GM18868 (cell line): Measurements from ENCODE around the gene CLIP4.

Source experiments
- ATAC-seq: cut with Tn5 transposase; IDR thresholded peaks from one replicate; pipeline ENCODE4 v1.9.1; 2021; ENCODE audit warnings: mild to moderate bottlenecking, moderate library complexity; ENCODE audit not compliant: unreplicated experiment

CLIP4 gene

DNA sequence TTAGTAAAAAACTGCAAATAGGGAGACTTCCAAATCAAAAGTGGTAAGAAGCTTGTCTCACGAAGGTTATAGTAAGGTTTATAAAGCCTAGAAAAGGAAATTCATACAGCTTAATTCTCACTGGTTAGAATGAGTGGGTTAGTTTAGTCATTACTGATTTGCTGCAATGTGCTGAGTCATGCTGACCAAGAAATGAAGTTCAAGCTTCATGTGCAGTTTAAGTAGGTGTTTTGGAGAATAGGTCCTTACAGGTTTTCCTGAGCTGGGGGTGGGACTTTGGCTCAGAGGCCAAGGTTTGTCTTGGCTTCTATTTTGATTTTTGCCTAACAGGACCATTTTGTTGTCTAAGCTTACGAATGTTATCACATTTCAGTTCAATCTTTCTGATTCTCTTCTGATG is 15.1 kb downstream of the CLIP4 start:
- peak; percentile 74 for ATAC-seq

DNA sequence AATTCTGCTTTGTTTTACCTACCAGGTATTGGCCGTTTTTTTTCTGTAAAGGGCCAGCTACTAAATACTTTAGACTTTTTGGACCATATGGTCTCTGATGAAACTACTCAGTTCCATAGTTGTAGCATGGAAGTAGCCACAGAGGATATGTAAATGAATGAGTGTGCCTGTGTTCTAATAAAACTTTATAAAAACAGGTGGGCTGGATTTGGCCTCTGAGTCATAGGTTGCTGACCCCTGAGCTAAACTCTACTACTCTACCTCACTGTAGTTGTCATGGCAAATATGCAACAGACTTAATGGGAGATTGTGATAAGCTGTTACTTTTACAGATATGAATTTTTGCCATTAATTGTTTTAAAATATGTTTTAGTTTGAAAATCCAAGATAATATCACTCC is 19.7 kb downstream of the CLIP4 start:
- ATAC-seq: no peak

DNA sequence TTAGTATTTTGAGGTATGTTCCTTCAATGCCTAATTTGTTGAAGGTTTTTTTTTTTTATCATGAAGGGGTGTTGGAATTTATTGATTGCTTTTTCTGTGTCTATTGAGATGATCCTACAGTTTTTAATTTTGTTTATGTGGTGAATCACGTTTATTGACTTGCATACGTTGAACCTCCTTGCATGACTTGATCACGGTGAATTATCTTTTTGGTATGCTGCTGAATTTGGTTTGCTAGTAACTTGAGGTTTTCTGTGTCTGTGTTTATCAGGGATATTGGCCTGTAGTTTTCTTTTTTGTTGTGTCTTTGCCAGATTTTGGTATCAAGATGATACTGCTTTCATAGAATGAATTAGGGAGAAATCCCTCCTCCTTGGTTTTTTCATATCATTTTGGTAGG is 23.9 kb downstream of the CLIP4 start:
- ATAC-seq: no peak

DNA sequence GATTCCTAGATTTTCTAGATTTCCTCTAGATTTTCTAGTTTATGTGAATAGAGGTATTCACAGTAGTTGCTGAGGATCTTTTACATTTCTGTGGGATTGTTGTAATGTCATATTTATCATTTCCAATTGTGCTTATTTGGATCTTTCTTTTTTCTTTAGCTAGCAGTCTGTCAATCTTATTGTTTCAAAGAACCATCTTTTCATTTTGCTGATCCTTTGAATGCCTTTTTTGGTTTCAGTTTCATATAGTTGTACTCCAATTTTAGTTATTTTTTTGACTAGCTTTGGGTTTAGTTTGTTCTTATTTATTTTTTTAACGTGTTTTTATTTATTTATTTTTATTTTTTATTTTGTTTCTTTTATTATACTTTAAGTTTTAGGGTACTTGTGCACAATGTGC is 24.5 kb downstream of the CLIP4 start:
- ATAC-seq: no peak

- no peak for ATAC-seq
These were observed 28.4 kb downstream of the CLIP4 start for GRCh38 chr2:29143657-29144056.

DNA sequence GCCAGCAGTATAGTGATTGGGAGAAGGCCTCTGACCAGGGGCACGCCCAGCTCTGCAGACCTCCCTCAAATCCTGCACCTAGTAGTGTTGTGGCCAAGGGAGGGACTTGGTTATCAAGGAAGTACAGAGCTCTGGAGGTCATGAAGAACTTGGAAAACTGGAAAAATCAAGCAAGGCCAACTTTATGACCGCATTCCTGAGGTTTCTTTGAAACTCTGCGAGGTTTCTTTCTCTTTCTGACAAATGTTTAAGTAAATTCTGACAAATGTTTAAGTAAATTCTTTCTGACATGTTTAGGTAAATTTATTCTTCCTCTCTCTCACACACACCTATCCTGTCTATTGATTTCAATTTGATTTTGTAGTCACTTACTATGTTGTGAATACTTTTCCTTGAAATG is 31.0 kb downstream of the CLIP4 start:
- ATAC-seq: no peak

- no peak for ATAC-seq
These were observed 32.7 kb downstream of the CLIP4 start for GRCh38 chr2:29147963-29148362.

GRCh38 chr2:29154610-29155009 is 39.4 kb downstream of the CLIP4 start:
- no peak for ATAC-seq

DNA sequence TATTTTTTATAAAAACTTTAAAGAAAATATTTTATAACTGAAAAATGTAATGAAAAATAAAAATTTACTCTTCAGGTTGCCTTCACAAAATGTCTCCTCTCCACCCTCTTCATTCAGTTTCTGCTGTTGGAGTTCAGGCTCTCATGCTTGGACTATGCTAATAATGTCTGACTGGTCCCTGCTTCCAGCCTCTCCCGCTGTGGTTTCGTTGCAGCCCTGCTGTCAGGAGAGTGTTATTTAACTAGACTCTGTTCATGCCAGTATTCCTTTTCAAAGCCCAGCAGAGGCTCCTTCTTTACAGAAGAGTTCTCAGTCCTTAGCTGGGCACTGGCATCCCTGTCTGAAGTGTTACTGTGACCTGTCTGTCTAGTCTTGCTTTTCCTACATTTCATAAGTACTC is 40.4 kb downstream of the CLIP4 start:
- ATAC-seq: no peak

DNA sequence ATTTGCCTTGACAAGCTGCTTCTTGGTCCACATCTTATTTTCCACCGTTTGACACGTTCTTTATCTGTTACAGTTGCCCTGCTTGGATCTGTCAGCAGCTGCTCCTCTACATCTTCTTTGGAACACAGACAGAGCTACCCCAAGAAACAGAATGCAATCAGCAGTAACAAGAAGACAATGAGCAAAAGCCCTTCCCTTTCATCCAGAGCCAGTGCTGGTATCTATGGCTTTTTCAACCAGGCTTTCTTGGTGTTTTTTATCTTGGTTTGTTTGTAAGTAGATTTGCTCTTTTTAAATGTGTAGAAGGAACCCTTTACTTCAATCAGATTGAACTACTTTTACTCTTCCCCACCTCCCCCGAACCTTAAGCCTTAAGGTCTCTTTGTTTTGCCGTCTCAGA is 41.9 kb downstream of the CLIP4 start:
- ATAC-seq: no peak

DNA sequence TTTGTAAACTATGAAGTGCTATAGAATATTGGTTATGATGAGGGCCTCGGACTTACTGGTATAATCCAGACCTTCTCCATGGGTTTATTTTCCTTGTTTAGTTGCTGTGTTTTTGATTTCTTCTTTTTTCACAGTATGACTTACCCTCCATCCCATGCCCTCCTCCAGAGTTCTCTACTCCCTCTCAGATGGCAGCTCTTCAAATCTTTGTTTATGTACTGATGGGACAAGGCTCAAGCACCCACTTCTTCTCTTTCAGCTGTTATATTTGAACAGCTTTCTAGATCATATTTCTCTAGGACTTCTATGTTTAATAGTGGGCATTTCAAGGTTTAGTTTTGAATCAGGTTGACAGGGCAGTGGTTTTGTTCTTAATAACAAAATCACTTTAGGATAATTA is 43.9 kb downstream of the CLIP4 start:
- ATAC-seq: no peak

DNA sequence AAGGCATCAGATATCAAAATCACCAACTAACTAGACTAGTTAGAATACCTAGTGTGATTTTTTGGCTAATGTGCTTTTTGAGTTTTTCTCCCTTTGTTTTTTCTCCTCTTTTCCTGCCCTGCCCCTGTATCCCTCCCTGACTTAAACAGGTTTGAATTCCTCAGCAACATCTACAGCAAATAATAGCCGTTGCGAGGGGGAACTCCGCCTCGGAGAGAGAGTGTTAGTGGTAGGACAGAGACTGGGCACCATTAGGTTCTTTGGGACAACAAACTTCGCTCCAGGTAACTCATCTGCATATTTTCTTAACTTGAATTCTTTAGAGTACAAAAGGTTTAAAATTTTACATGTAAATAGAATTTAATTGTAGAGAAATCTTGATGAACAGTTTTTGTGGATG is 45.0 kb downstream of the CLIP4 start:
- no peak for ATAC-seq

DNA sequence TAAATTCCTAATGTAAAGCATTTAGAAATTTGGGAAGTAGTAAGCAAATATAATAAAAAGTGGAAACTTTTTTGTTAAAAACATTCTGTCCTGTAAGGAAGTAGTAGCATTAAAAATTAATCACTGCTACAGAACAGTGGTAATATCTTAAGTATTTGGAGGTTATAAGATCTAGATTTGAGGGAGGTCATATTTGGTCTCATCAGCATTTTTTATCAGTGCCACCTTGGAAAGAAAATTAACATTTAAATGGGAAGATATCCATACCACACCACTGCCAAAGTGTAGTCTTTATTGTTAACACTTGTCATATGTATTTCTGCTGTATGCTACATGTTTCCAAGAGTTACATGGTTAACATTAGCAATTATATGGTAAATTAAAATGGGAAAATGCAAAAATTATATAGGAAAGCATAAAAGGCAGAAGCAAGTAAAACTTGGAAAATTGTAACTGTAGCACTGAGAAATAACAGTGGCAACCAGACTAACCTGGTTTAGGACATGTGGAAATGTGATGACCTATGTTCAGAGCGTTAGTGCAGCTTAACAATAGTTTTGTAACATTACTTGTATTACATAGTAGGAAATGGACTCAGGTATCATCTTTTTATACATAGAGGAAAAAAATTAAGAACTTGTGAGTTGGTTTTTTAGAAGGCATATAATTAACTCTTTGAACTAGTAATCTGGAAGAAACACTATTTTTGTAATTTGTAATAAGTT is 47.2 kb downstream of the CLIP4 start:
- no peak for ATAC-seq

- no peak for ATAC-seq
These were observed 49.1 kb downstream of the CLIP4 start for GRCh38 chr2:29164091-29164846.

GRCh38 chr2:29165362-29166241 is 50.4 kb downstream of the CLIP4 start:
- ATAC-seq: no peak

- ATAC-seq: no peak
These were observed 51.2 kb downstream of the CLIP4 start for GRCh38 chr2:29166242-29167039.

DNA sequence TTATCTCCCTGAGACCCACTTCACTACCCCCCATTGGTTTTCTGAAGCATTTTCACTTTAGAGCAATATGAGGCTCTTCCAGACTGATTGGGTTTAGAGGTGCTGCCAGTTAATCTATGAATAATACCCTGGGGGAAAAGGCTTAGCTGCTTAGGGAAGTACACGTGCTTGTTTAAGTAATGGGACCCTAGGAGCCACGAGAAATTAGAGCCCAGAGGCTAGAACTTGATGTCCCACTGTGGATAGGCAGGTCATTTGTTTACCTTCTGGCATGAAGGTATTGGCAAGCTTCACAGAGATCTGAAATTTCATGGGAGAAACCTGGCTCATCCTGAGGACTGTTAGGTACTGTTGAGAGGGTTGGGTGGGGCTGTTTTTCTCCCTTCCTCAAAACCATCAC is 59.7 kb downstream of the CLIP4 start:
- ATAC-seq: no peak

GRCh38 chr2:29175338-29175737 is 60.1 kb downstream of the CLIP4 start:
- ATAC-seq: no peak

DNA sequence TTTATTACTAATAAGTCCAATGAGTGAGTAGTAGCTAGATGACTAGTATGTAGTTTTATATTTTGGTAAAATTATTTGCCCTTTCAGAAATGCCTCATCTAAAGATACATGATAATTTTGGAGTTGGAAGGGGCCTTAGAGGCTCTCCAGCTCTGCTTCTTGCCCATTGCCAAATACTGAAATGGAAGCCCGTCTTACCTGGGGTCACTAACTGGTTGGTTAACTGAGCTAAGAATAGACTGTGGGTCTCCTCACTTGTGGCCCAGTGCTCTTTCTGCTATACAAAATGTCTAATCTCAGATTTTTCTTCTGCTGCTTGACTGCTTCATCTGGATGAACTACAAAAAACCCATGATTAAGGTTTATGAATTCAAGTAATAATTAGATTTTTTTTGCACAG is 67.1 kb downstream of the CLIP4 start:
- no peak for ATAC-seq

DNA sequence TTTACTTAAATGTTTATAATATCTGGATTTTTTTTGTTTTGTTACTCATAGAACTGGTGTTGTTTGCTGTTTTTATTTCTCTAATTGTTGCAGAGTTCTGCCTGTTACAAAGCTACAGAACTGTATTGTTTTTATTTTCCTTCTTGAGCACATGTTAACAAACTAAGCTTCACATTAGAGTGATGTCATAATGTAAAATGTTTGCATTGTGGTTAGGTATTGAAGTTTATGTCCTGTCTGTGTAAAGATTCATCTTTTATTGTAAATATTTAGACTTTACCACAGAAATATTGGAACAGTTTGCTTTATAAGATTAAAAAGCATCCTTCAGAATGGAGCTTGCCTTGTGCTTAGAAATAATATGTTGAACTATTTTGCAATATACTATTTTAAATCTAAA is 67.7 kb downstream of the CLIP4 start:
- ATAC-seq: no peak

DNA sequence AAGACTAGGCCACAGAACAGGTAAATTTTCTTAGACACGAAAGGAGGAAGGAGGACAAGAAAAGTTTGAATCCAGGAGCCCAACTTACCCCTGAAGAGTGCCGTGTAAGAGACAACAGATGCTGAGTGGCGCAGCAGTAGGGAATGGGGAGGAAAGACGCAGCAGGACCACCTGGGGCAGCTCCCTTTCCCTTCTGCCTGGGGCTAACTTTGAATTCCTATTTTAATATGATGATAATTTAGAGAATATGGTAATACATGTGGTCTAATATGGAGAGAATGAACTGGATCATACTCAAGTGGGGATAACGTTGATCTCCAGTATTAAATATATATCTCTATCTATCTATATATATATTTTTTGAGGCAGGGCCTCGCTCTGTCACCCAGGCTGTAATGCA is 69.3 kb downstream of the CLIP4 start:
- no peak for ATAC-seq
